GM23248 (cell line): ENCODE results near the gene SLC5A4. TPM values are rescaled to one million over a fixed set of nuclear protein-coding genes. Genes with fewer than 3 reads are reported as not detected.
"Not testable (repeated sequence)": the region's sequence is repeated elsewhere in the genome, so short reads cannot be mapped to it uniquely, and the experiment has no call there.

ENCODE experiments used
- DNase-seq: peaks from one replicate; pipeline ENCODE4 v3.0.0-alpha.2; 2015
- H2AFZ ChIP-seq: fragments of 200-600 bp; sonication (generic); 2 replicates; pipeline ENCODE4 v1.6.1; 2016; ENCODE audit warnings: antibody characterized with exemption
- H3F3A ChIP-seq: fragments of 200-600 bp; sonication (generic); 2 replicates; pipeline ENCODE4 v1.6.1; 2016; ENCODE audit warnings: mild to moderate bottlenecking, antibody characterized with exemption, mixed run types; ENCODE audit not compliant: insufficient read depth
- H3K27ac ChIP-seq: fragments of 200-600 bp; sonication (generic); 2 replicates; pipeline ENCODE4 v1.5.1; 2016; ENCODE audit warnings: mild to moderate bottlenecking
- H3K27me3 ChIP-seq: fragments of 200-600 bp; sonication (generic); replicated peaks from 2 replicates; pipeline ENCODE4 v1.6.1; 2016; ENCODE audit warnings: mild to moderate bottlenecking; ENCODE audit not compliant: insufficient read depth
- H3K36me3 ChIP-seq: fragments of 200-600 bp; sonication (generic); 2 replicates; pipeline ENCODE4 v1.6.1; 2016; ENCODE audit warnings: low read depth, mild to moderate bottlenecking
- H3K4me1 ChIP-seq: fragments of 200-600 bp; sonication (generic); 2 replicates; pipeline ENCODE4 v1.6.1; 2016; ENCODE audit warnings: mild to moderate bottlenecking; ENCODE audit not compliant: insufficient read depth
- H3K4me2 ChIP-seq: fragments of 200-600 bp; sonication (generic); one replicate; pipeline ENCODE4 v1.6.1; 2016; ENCODE audit warnings: mild to moderate bottlenecking; ENCODE audit not compliant: unreplicated experiment
- H3K4me3 ChIP-seq: fragments of 200-600 bp; sonication (generic); 2 replicates; pipeline ENCODE4 v1.5.1; 2016; ENCODE audit warnings: mild to moderate bottlenecking
- H3K79me2 ChIP-seq: fragments of 200-600 bp; sonication (generic); 2 replicates; pipeline ENCODE4 v1.6.1; 2016; ENCODE audit warnings: mild to moderate bottlenecking; ENCODE audit not compliant: insufficient read depth
- H3K9ac ChIP-seq: fragments of 200-600 bp; sonication (generic); 2 replicates; pipeline ENCODE4 v1.6.1; 2016; ENCODE audit warnings: mild to moderate bottlenecking
- H3K9me2 ChIP-seq: fragments of 200-600 bp; sonication (generic); 2 replicates; pipeline ENCODE4 v1.6.1; 2016; ENCODE audit warnings: mixed run types, mild to moderate bottlenecking, moderate library complexity; ENCODE audit not compliant: insufficient read depth
- H3K9me3 ChIP-seq: fragments of 200-600 bp; sonication (generic); one replicate; pipeline ENCODE4 v1.6.1; 2017; ENCODE audit warnings: low read depth
- H4K20me1 ChIP-seq: fragments of 200-600 bp; sonication (generic); 2 replicates; pipeline ENCODE4 v1.6.0; 2016; ENCODE audit not compliant: insufficient read depth
- EZH2 ChIP-seq: fragments of 200-600 bp; sonication (generic); IDR thresholded peaks from 2 replicates; pipeline ENCODE4 v1.6.1; 2018; ENCODE audit warnings: antibody characterized with exemption, mild to moderate bottlenecking; ENCODE audit not compliant: insufficient read depth, poor library complexity, severe bottlenecking
- EZH2phosphoT487 ChIP-seq: fragments of 200-600 bp; sonication (generic); IDR thresholded peaks from 2 replicates; pipeline ENCODE4 v1.6.1; 2018; ENCODE audit warnings: antibody characterized with exemption, moderate library complexity, mild to moderate bottlenecking, low read depth; ENCODE audit not compliant: insufficient read depth
- WGBS, 2 experiments: methylation state at CpG; one replicate each; pipeline ENCODE4 v1.1.6; 2015 to 2017; ENCODE audit warnings: low lambda C conversion rate in 2 of 2, low coverage in 1 of 2; ENCODE audit errors: missing lambda C conversion rate in 2 of 2; 5-methylcytosine and 5-hydroxymethylcytosine counted together
- in situ Hi-C: fragments of 300-500 bp; cut with MboI; formaldehyde crosslinking; loops from 2 replicates; pipeline ENCODE4 v1.15.0; 2020
- polyA plus RNA-seq: library from polyadenylated mRNA; unstranded; fragments of >200 nt; fragmentation: Nextera tagmentation; extraction: Ambion mirVana; gene quantifications from 2 replicates; pipeline ENCODE4 v1.2.1, GENCODE V29; 2016
- total RNA-seq: library from RNA; depleted of rRNA; stranded (reverse); fragments of >200 nt; shearing (Covaris generic); gene quantifications from 2 replicates; pipeline ENCODE4 v1.2.3, GENCODE V29; 2014

Gene SLC5A4
- total and polyA plus RNA-seq, 2 experiments from 2014 or later, result not detected

GRCh38 chr22:32265882-32266767, 11.0 kb upstream of the SLC5A4 start:
- Histone ChIP-seq H2AFZ (no peak overlapping the region), H3K36me3 (no peaks in the 10 kb centered on the region), H3K27ac (no peak overlapping the region), H3K27me3 (no peaks in the 10 kb centered on the region), H3K4me3 (peak overlapping the region; percentile 38), H3K79me2 (no peaks in the 10 kb centered on the region), H4K20me1 (no peaks in the 10 kb centered on the region), H3F3A (no peaks in the 10 kb centered on the region), H3K4me1 (no peaks in the 10 kb centered on the region), H3K9me2 (no peaks in the 10 kb centered on the region), H3K9me3 (no peaks in the 10 kb centered on the region), H3K9ac (no peak overlapping the region), H3K4me2 (peak overlapping the region; percentile 58)
- DNase-seq, result peak; percentile 92
- WGBS, 2 experiments, result 28 to 29% methylated on average over 10 of the region's 10 CpGs
- in situ Hi-C loops, result no loop called here
- no peak for TF ChIP-seq EZH2
- TF ChIP-seq EZH2phosphoT487, result no peak

- H3K27me3 ChIP-seq, H3K4me2 ChIP-seq, H3F3A ChIP-seq, H3K36me3 ChIP-seq, H3K27ac ChIP-seq, H3K9me3 ChIP-seq, in situ Hi-C loops, H3K4me3 ChIP-seq, H3K9me2 ChIP-seq, H3K79me2 ChIP-seq, H3K4me1 ChIP-seq, H3K9ac ChIP-seq, H2AFZ ChIP-seq, H4K20me1 ChIP-seq, DNase-seq: not testable (repeated sequence)
- 54 to 67% methylated on average over 4 of the region's 4 CpGs for WGBS, 2 experiments
These were observed 8.5 kb upstream of the SLC5A4 start for GRCh38 chr22:32263678-32264077.

GRCh38 chr22:32261306-32261705, 6.2 kb upstream of the SLC5A4 start:
- H3K27ac ChIP-seq, result no peak overlapping the region
- no peaks in the 10 kb centered on the region for H4K20me1 ChIP-seq
- no peaks in the 10 kb centered on the region for H3K9me3 ChIP-seq
- H3K27me3 ChIP-seq, result peaks cover 4% of the 10 kb centered on the region; the same call in 1 of the 2 replicates
- H3K9me2 ChIP-seq, result no peaks in the 10 kb centered on the region
- TF ChIP-seq EZH2 (no peak), EZH2phosphoT487 (no peak)
- WGBS, 2 experiments, result 44 to 53% methylated on average over 4 of the region's 4 CpGs
- H3K9ac ChIP-seq, result no peak overlapping the region
- H3K36me3 ChIP-seq, result no peaks in the 10 kb centered on the region
- no peak overlapping the region for H3K4me2 ChIP-seq
- in situ Hi-C loops, result no loop called here
- no peaks in the 10 kb centered on the region for H3F3A ChIP-seq
- no peaks in the 10 kb centered on the region for H3K4me1 ChIP-seq
- H3K79me2 ChIP-seq, result no peaks in the 10 kb centered on the region
- no peak for DNase-seq
- no peak overlapping the region for H2AFZ ChIP-seq
- H3K4me3 ChIP-seq, result no peak overlapping the region

GRCh38 chr22:32258791-32259190, 3.6 kb upstream of the SLC5A4 start:
- no peaks in the 10 kb centered on the region for H3F3A ChIP-seq
- H3K4me3 ChIP-seq, result no peak overlapping the region
- no peak overlapping the region for H3K4me2 ChIP-seq
- no peaks in the 10 kb centered on the region for H3K4me1 ChIP-seq
- peaks cover 4% of the 10 kb centered on the region; the same call in 1 of the 2 replicates for H3K27me3 ChIP-seq
- DNase-seq, result no peak
- WGBS, 2 experiments, result 9 to 14% methylated on average over 2 of the region's 2 CpGs
- H3K36me3 ChIP-seq, result no peaks in the 10 kb centered on the region
- no peak overlapping the region for H3K9ac ChIP-seq
- no peak for TF ChIP-seq EZH2
- no peak for TF ChIP-seq EZH2phosphoT487
- no peak overlapping the region for H3K27ac ChIP-seq
- H4K20me1 ChIP-seq, result no peaks in the 10 kb centered on the region
- H2AFZ ChIP-seq, result no peak overlapping the region
- H3K9me2 ChIP-seq, result no peaks in the 10 kb centered on the region
- H3K9me3 ChIP-seq, result no peaks in the 10 kb centered on the region
- in situ Hi-C loops, result no loop called here
- no peaks in the 10 kb centered on the region for H3K79me2 ChIP-seq
